ENCODE data around the gene CCR9.
A peak's percentile ranks its signal among the peaks of the same experiment; 100 is the strongest.

Gene CCR9

DNA sequence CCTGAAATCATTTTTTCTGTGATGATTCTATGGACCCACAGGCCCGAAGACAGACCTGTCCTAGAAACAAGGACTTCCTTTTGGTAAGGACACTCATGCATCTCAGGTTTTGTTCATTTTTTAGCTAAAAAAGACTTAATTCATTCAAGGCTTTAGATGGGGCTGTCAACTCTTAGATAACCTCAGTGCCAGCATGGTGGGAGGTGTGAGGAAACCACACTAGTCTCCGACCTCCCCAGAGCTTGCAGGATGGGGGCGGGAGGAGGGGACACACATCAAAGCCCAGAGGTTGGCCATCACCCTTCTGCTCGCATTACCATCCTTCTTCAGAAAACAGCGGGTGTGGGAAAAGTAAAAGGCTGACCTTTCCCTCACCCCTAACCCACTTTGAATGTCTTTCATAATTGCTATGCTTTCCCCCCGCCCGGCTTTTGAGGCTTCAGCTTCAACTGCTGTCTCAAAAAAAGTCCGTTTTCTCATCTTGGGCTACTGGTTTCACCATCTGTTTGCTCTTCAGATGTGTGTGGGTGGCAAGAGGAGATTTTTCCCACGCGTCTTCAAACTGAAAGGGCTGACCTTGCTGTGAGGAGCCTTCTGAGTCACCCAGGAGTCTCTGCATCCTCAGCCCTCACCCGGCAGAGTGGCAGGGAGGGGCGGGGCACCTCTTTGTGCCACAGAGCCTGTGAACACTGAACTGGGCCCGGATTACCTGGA is 29.3 kb downstream of the CCR9 start:
- ChIA-PET POLR2A (interaction anchor here (0.6 kb wide), 2 partner anchors 28 to 1366 kb away, joined by 3 to 5 read pairs; no protein-coding TSS in a partner anchor), CTCF (interaction anchor here (0.9 to 1.8 kb wide), 7 partner anchors 9 to 71 kb away, joined by 3 to 6 read pairs (median 3); no protein-coding TSS in a partner anchor)
- TF ChIP-seq CTCF (IDR thresholded peaks at IDR 0.05; ENCODE audit: control extremely low read depth, extremely low read depth, low read depth, missing control alignments): no peak
- DNase-seq (ENCODE audit: extremely low spot score): peak; percentile 90

- no peak for TF ChIP-seq CTCF (IDR thresholded peaks at IDR 0.05; ENCODE audit: control extremely low read depth, extremely low read depth, low read depth, missing control alignments)
- CTCF ChIA-PET: interaction anchor here (1.0 to 1.3 kb wide), 3 partner anchors 9 to 21 kb away, joined by 3 to 11 read pairs (median 3); no protein-coding TSS in a partner anchor
- POLR2A ChIA-PET: no interaction called here
- no peak for DNase-seq (ENCODE audit: extremely low spot score)
Measured at GRCh38 chr3:45917146-45917898, 31.0 kb downstream of the CCR9 start.

GRCh38 chr3:45921158-45922038 is 35.1 kb downstream of the CCR9 start:
- TF ChIP-seq CTCF (IDR thresholded peaks at IDR 0.05; ENCODE audit: control extremely low read depth, extremely low read depth, low read depth, missing control alignments): no peak
- POLR2A ChIA-PET: no interaction called here
- CTCF ChIA-PET: interaction anchor here (1.0 to 5.3 kb wide), 18 partner anchors 8 to 411 kb away, joined by 3 to 39 read pairs (median 4); no protein-coding TSS in a partner anchor
- no peak for DNase-seq (ENCODE audit: extremely low spot score)

DNA sequence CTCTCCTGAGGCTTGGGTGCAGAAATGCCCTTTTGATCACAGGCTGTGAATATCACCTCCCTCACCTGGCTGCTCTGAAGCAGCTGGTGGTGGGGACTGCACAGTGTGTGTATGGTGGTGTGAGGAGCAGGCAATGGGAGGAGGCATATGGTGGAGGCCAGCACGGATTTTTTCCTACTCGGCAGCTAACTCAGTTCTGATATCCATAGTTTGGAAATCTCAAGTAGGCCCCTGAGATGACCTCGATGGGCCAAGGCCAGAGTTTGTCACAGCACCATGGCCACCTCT is 35.6 kb downstream of the CCR9 start:
- no peak for DNase-seq (ENCODE audit: extremely low spot score)
- CTCF ChIA-PET: interaction anchor here (1.0 to 5.3 kb wide), 7 partner anchors 10 to 411 kb away, joined by 4 to 38 read pairs (median 9); no protein-coding TSS in a partner anchor
- TF ChIP-seq CTCF (IDR thresholded peaks at IDR 0.05; ENCODE audit: control extremely low read depth, extremely low read depth, low read depth, missing control alignments): no peak
- POLR2A ChIA-PET: no interaction called here

DNA sequence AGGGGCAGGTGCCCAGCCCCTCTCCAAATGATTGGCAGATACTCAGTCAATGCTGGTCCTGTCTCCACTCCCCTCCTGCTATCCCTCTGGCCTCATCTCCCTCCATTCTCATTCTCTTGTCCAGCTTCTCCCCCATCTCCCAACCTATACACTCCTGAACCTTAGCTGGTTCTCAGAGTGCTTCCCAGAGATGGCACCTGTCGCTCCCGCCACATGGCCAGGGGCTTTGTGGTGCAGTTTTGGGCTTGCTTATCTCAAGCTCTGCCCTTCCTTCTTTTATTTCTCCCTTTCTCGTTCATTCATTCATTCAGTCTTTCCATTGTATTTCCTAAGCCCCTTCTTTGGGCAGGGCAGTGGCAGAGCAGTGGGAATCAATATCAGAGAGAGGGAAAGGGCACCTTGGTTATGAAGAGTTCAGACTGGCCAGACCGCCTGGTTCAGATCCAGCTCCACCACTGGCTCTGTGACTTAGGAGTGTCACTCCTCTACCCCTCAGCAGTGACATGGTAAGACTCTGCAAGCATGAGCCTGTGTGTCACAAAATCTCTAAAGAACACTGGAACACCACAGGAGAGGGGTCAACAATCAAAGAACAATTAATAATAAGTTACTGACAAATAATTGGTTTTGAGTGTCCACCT is 36.7 kb downstream of the CCR9 start:
- CTCF ChIA-PET: interaction anchor here (0.8 to 12.5 kb wide), 6 partner anchors 9 to 245 kb away, joined by 3 to 99 read pairs (median 14); no protein-coding TSS in a partner anchor
- TF ChIP-seq CTCF (IDR thresholded peaks at IDR 0.05; ENCODE audit: control extremely low read depth, extremely low read depth, low read depth, missing control alignments): no peak
- no peak for DNase-seq (ENCODE audit: extremely low spot score)
- POLR2A ChIA-PET: no interaction called here

All from GM10248 (cell line).